Endometrium (tissue), 2 donors: ENCODE results near the gene TRIP13.
"Not testable (repeated sequence)": the region's sequence is repeated elsewhere in the genome, so short reads cannot be mapped to it uniquely, and the experiment has no call there.

Experiments used
- FAIRE-seq: peaks from 2 replicates; lab custom pipeline; 2012; peaks lifted over from hg19 to GRCh38; lab: Jason Lieb, UNC
- donor health status: control.
- donor health status: control.

TRIP13 gene

DNA sequence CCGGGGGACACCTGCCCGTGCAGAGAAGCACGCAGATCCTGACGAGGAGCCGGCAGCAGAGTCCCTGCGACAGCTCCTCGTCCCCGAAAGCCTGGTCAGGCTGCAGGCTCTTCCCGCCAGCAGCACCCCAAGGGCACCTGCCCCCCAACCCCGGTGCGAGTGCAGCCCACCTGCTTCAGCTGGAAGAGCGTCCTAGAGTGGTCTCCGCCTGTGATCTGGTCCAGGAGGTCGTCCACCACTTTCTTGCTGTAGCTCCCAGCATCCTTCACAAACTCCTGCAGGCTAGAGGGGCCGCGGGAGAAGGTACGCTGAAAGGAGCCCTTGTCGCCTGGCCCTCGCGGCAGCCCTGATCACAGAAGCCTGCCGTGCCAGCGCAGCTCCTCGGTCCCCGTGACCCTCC is 16.8 kb upstream of the TRIP13 start:
- no peak for FAIRE-seq

GRCh38 chr5:876398-877365 is 16.0 kb upstream of the TRIP13 start:
- no peak for FAIRE-seq

GRCh38 chr5:878125-878524 is 14.6 kb upstream of the TRIP13 start:
- FAIRE-seq: no peak

GRCh38 chr5:878677-879076 is 14.0 kb upstream of the TRIP13 start:
- not testable (repeated sequence) for FAIRE-seq

GRCh38 chr5:880816-881550 is 11.7 kb upstream of the TRIP13 start:
- no peak for FAIRE-seq

DNA sequence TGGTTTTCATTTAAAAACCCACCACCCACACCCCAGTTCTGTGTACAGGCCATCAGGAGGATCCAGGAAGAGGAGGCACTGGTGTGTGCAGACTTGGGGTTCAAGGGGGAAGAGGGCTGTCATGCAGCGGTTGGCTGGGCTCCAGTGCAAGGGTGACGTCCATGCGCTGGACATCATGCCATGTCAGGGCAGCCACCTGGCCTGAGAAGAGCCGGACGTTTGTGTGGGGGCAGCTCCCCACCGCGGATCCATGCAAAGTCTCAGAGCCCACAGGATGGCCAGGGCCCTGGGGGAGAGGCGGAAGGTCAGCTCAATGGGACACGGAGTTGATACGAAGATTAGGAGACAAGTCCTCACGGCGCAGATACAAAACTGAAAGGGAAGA is 11.1 kb upstream of the TRIP13 start:
- no peak for FAIRE-seq

DNA sequence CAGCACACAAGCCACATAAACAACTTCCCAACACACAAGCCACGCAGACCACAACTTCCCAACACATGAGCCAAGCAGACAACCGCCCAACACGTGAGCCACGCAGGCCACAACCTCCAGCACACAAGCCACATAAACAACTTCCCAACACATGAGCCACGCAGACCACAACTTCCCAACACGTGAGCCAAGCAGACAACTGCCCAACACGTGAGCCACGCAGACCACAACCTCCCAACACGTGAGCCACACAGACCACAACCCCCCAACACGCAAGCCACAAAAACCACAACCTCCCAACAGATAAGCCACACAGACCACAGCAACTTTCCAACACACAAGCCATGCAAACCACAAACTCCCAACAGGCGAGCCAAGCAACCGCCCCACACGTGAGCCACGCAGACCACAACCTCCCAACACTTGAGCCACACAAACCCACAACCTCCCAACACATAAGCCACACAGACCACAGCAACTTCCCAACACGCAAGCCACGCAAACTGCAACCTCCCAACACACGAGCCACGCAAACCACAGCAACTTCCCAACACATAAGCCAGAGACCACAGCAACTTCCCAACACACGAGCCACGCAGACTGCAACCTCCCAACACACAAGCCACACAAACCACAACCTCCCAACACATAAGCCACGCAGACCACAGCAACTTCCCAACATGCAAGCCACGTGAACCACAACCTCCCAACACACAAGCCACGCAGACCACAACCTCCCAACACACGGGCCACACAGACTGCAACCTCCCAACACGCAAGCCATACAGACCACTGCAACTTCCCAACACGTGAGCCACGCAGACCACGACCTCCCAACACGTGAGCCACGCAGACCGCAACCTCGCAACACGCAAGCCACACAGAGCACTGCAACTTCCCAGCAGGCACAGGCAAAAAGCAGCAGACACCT is 10.2 kb upstream of the TRIP13 start:
- FAIRE-seq: no peak

- no peak for FAIRE-seq
These were observed 9.1 kb upstream of the TRIP13 start for GRCh38 chr5:883475-884181.

DNA sequence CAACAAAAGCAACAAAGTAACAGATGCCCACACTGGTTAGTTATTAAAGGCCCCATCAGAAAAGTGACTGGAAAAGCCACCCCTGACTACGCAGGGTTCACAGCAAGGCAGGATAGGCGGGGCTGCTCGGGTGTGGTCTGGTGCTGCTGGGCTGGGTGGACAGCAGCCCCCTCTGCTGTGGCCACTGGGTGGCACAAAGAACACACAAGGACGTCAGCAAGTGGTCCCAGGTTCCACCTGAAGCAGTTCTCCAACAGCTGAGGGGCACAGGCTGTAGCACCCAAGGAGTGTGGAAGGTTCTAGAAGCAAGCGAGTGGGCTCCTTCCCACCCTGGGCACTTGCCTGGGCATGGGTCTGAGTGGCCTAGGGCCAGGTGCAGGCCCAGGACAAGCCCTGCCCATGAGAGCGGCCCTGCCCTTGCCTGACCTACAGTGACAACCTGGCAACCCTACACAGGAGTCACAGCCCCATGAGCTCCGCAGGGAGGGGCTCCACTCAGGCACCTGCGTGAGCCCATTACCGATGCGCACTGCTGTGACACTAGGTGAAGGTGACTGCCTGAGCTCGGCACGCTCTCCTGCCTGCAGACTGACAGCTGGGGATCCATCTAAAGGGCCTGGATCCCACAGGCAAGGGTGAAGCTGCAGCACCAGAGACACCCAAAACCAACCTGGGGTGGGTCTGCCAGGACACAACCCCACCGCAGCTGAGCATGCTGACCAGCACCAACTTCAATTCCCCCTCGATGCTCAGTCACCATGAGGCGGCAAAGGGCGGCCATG is 8.1 kb upstream of the TRIP13 start:
- FAIRE-seq: no peak

DNA sequence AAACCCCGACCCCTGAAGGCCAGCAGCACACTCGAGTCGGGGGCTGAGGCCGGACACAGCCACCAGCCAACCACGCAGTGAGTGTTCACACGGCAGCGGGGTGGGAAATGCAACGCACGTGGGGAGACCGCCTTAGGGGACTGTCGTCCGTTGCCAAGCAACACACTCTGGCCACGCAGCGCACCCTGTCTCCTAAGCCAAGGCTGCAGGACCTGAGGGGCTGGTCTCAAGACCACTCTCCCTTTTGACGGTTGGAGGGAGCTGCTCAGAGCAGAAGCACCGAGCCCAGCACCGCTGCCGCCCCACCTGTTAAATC is 7.6 kb upstream of the TRIP13 start:
- no peak for FAIRE-seq

DNA sequence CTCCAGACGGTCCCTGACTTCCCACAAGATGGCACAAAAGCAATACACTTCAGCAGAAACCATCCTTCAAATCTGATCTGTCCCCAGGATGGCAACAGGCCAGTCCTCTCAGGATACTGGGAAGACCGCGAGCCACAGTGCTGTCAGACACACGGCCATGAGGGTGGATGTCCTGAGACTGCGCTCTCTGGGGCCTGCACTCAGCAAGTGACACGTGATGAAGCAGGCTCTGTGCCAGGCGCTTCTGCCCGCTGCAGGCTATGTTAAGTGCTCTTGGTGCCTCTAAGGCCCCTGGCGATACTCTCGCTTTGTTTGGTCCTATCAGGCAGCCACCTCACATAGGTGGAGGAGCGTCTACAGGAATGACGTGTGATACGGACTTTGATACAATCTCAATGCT is 7.2 kb upstream of the TRIP13 start:
- no peak for FAIRE-seq

DNA sequence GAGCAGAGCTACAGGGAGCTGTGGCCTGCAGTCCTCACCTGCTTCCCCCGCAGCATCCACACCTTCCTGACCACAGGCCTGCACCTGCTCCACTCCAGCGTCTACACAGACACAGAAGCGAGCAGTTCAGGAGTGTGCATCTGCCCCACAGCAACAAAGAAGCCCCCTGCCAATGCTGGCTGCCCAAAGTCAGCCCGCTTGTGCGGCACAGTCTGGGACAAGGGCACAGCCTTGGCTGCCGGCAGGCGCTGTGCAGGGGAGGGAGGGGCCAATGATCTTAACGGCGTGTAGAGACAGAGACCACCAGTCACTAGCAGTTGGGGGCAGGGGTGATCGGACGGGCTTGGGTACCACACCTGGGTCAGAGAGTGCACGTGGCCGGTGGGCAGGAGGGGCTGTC is 6.6 kb upstream of the TRIP13 start:
- FAIRE-seq: no peak

GRCh38 chr5:886716-887325 is 5.9 kb upstream of the TRIP13 start:
- FAIRE-seq: no peak

DNA sequence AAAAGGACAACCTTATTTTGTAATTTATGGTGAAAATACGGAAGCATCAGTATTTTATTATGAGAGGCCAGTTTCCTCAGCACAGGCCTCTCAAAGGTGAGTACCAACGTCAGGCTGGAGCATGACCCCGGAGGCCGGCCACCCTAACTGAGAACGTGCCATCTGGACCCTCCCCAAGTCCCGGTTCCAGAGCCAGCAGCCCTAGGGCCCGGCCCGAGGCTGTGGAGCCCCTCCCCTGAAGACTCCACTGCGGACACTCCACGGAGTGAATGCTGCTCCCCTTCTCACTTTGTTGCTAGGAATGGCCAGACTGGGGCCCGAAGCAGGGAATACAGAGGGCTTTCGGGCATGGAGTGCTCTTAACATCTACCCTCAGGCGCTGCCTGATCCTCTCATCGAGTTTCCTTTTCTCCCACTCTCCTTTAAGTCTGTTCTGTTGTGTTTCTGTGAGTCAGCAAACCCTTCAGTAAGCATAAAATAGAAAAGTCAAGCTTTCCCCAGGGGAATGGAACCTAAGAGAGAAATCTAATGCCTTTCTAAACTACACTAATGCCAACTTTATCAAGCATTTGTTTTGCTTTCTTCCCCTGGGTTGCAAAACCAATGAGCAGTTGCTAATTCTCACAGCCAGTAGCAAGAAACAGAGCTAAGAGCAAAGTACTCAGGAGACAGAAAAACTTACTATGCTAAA is 4.6 kb upstream of the TRIP13 start:
- no peak for FAIRE-seq

DNA sequence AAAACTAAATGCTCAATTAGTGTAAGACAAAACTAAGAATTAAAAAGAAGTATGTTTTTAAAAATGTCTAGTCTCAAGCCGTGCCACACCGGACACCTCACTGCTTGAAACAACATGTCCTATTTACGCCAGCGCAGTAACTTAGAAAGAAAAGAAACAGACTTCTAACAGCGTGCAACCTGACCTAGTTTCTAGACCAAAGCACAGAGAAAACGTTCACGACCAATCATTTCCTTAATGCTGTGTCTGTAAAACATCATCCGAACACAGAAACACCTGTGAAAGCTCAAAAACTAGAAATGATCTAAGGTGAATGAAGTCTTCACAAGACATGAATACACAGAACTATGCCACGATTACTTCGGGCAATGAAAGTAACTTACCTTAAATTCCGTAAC is 4.0 kb upstream of the TRIP13 start:
- FAIRE-seq: no peak

GRCh38 chr5:889075-889710 is 3.5 kb upstream of the TRIP13 start:
- no peak for FAIRE-seq

- FAIRE-seq: no peak
These were observed 1.4 kb upstream of the TRIP13 start for GRCh38 chr5:891117-891836.

DNA sequence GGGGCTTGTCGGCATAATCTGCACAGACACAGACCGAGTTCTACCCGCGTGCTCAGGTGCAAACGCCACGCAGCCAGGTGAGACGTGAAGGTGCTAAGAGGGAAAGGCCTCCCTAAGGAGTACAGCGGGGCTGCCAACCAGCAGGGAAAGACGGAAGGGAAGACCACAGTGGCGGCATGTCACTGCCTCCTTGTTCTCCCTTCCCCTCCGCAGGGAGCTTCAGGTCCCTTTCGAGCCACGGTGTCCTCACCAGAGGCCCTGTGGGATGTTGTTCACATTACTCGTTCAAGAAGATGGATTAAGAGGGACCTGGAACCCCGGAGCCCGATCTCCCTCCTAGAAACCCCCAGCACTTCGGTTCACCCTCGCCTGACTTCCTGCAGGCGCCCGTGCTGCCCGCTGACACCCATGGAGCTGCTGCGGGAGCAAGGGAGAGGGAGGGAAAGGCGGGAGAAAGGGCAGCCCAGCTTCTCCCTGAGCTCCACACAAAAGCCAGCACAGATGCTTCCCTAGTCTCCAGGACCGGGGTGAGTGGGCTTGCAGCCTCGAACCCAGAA is 769 bp upstream of the TRIP13 start:
- no peak for FAIRE-seq

- no peak for FAIRE-seq
These were observed 438 bp downstream of the TRIP13 start for GRCh38 chr5:893137-893506.
